ENCODE results near the gene UBAP2.

Gene UBAP2

DNA sequence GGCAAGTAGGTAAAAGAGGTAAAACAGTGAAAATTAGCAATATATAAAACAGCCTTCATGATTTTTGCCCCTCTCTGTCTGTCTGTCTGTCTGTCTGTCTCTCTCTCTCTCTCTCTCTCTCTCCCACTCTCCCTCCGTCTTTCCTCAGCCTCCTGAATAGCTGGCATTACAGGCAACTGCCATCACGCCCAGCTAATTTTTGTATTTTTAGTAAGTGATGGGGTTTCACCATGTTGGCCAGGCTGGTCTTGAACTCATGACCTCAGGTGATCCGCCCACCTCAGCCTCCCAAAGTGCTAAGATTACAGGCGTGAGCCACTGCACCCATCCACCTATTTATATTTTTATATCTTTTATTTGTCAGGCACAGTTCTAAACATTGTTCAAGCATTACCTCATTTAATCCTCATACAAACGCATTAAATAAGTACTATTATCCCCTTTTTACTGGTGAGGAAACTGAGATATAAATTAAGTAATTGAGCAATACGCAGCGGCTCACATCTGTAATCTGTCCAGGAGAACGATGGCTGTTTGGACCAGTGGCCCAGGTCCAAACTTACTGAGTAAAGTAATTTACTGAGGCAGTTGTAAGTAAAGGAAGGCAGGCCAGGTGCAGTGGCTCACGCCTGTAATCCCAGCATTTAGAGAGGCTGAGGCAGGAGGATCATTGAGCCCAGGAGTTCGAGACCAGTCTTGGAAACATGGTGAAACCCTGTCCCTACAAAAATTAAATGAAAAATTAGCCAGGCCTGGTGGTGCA, 170.8 kb downstream of the UBAP2 start:
- no peak for DNase-seq (ENCODE audit: low spot score)
- in situ Hi-C loops (cut with MboI; ENCODE audit: low pct_unique_long_range_greater_than_20kb, low sequenced_read_pairs, unreplicated experiment) = no loop called here
- TF ChIP-seq CTCF (IDR thresholded peaks at IDR 0.05; ENCODE audit: extremely low read depth, insufficient read depth, missing control alignments) = no peak

Measured in GM13977 (cell line).